GM12878 (cell line): ENCODE data around the gene FBXL17. TPM values are rescaled to one million over a fixed set of nuclear protein-coding genes. Genes with fewer than 3 reads are reported as not detected.

Experiments used
- ATAC-seq: fragments of 200-7000 bp; cut with Tn5 transposase; 3 replicates; pipeline ENCODE4 v1.9.1; 2020; ENCODE audit warnings: mild to moderate bottlenecking, moderate library complexity
- BruUV-seq: library from RNA; stranded (reverse); fragments of 400-500 nt; replicated peaks from 2 replicates; lab custom pipeline; 2021; lab: Mats Ljungman, UMichigan
- CTCF ChIA-PET: fragments of 300-600 bp; sonication (Branson Sonifier 250); formaldehyde crosslinking; extraction: SDS; loops from one replicate; lab custom pipeline; 2021; ENCODE audit warnings: inconsistent platforms; lab: Yijun Ruan, JAX
- POLR2A ChIA-PET: fragments of 350-600 bp; formaldehyde crosslinking; extraction: SDS; loops from one replicate; lab custom pipeline; 2021; ENCODE audit warnings: inconsistent platforms; lab: Charles Lee
- RAD21 ChIA-PET: fragments of 300-600 bp; sonication (Branson Sonifier 250); formaldehyde crosslinking; loops from one replicate; lab custom pipeline; 2023; ENCODE audit warnings: antibody characterized with exemption; ENCODE audit not compliant: unreplicated experiment; lab: Charles Lee
- SMC1A ChIA-PET: fragments of 300-600 bp; sonication (Branson Sonifier 250); formaldehyde crosslinking; loops from one replicate; lab custom pipeline; 2023; ENCODE audit not compliant: unreplicated experiment, uncharacterized antibody; lab: Charles Lee
- DNase-seq: peaks from one replicate; pipeline ENCODE4 v3.0.0-alpha.2; 2011; ENCODE audit warnings: low read depth, low spot score
- FAIRE-seq: peaks from 3 replicates; lab custom pipeline; 2011; peaks lifted over from hg19 to GRCh38; lab: Jason Lieb, UNC
- H2AFZ ChIP-seq: 2 replicates; pipeline ENCODE4 v1.6.0; 2011; ENCODE audit warnings: low read depth, low read length, control low read depth; ENCODE audit not compliant: control insufficient read depth
- H3K27ac ChIP-seq: 2 replicates; pipeline ENCODE4 v1.5.1; 2011; ENCODE audit warnings: control low read depth; ENCODE audit not compliant: control insufficient read depth, insufficient read depth
- H3K27me3 ChIP-seq, 2 experiments: replicated peaks in 1 of 2; 2 replicates each; pipeline versions ENCODE4 v1.6.0 to v1.6.1; 2011; ENCODE audit warnings: low read length in 1 of 2; ENCODE audit not compliant: control insufficient read depth in 2 of 2, insufficient read depth in 2 of 2
- H3K36me3 ChIP-seq, 2 experiments: 2 replicates each; pipeline ENCODE4 v1.5.1; 2011; ENCODE audit warnings: low read length in 1 of 2; ENCODE audit not compliant: control insufficient read depth in 2 of 2, insufficient read depth in 2 of 2
- H3K4me1 ChIP-seq: 2 replicates; pipeline ENCODE4 v1.6.1; 2011; ENCODE audit warnings: mild to moderate bottlenecking, low read length, moderate library complexity, mixed read lengths; ENCODE audit not compliant: control insufficient read depth, insufficient read depth
- H3K4me2 ChIP-seq: 2 replicates; pipeline ENCODE4 v1.6.0; 2011; ENCODE audit warnings: control low read depth; ENCODE audit not compliant: control insufficient read depth, insufficient read depth
- H3K4me3 ChIP-seq: fragments of 200-600 bp; sonication (generic); 2 replicates; pipeline ENCODE4 v1.5.1; 2016
- H3K79me2 ChIP-seq: 2 replicates; pipeline ENCODE4 v1.6.0; 2011; ENCODE audit warnings: low read length; ENCODE audit not compliant: control insufficient read depth, insufficient read depth
- H3K9ac ChIP-seq: 2 replicates; pipeline ENCODE4 v1.8.0; 2011; ENCODE audit warnings: low read length, control low read depth, mixed read lengths; ENCODE audit not compliant: control insufficient read depth, insufficient read depth
- H3K9me3 ChIP-seq: replicated peaks from 3 replicates; pipeline ENCODE4 v1.5.1; 2011; ENCODE audit warnings: mild to moderate bottlenecking, low read length; ENCODE audit not compliant: control insufficient read depth, insufficient read depth
- H4K20me1 ChIP-seq: 2 replicates; pipeline ENCODE4 v1.6.0; 2011; ENCODE audit not compliant: control insufficient read depth, insufficient read depth
- ESRRA ChIP-seq: IDR thresholded peaks from 2 replicates; pipeline ENCODE4 v1.6.1; 2012; ENCODE audit warnings: mild to moderate bottlenecking, low read length, improper control_type of control experiment
- PKNOX1 ChIP-seq: fragments of 450-650 bp; IDR thresholded peaks from 2 replicates; pipeline ENCODE4 v1.6.1; 2016; ENCODE audit warnings: mild to moderate bottlenecking
- RB1 ChIP-seq: fragments of 450-650 bp; formaldehyde crosslinking; IDR thresholded peaks from 2 replicates; pipeline ENCODE4 v1.6.1; 2017; ENCODE audit warnings: mild to moderate bottlenecking, borderline replicate concordance
- whole genome bisulfite sequencing: methylation state at CpG from one replicate; pipeline ENCODE4 v1.1.6; 2016; ENCODE audit warnings: low lambda C conversion rate; ENCODE audit not compliant: insufficient replicate concordance, insufficient coverage; ENCODE audit errors: missing lambda C conversion rate; 5-methylcytosine and 5-hydroxymethylcytosine counted together
- in situ Hi-C: fragments of 300-500 bp; cut with MboI; formaldehyde crosslinking; loops from 9 replicates; pipeline ENCODE4 v1.14.3; 2018; ENCODE audit warnings: mixed read lengths
- intact Hi-C: fragments of 100-400 bp; cut with micrococcal nuclease; formaldehyde crosslinking; loops from one replicate; pipeline ENCODE4 v1.14.2; 2022; ENCODE audit not compliant: unreplicated experiment
- polyA plus RNA-seq, 11 experiments: library from polyadenylated mRNA; depleted of rRNA in 4 of 11; unstranded in 6 of 11; stranded (reverse) in 5 of 11; fragments of >200 nt; fragmentation: Nextera tagmentation in 4 of 11; fragmentation: Illumina TruSeq in 1 of 11; extraction: Ambion mirVana in 4 of 11; extraction: Trizol in 1 of 11; gene quantifications; 1 replicate in 1 of 11; 2 replicates in 10 of 11; pipeline versions ENCODE4 v1.2.1 to v1.2.3, GENCODE V29; 2011 to 2016; ENCODE audit warnings: inconsistent platforms in 2 of 11, missing spikeins in 2 of 11, low read depth in 1 of 11
- total RNA-seq, 4 experiments: library from RNA; depleted of rRNA in 3 of 4; stranded (reverse); fragments of >200 nt in 3 of 4; fragmentation: Illumina TruSeq in 1 of 4; extraction: Trizol in 1 of 4; gene quantifications; 2 replicates each; pipeline versions ENCODE4 v1.2.1 to v1.2.3, GENCODE V29; 2013 to 2021

The FBXL17 gene
- total and polyA plus RNA-seq, 10 of the 15 experiments (the other 5 are each of a cell fraction or from before 2014, with no cell fraction given): 0.88 to 9.0 (median 4.4) TPM

- no peak overlapping the region for H3K4me2 ChIP-seq
- POLR2A ChIA-PET: interaction anchor here (0.7 kb wide), 2 partner anchors 890 to 1959 kb away, joined by 3 to 5 read pairs; no protein-coding TSS in a partner anchor
These were observed 238.3 kb downstream of the FBXL17 start for GRCh38 chr5:108143581-108143980.

GRCh38 chr5:108141676-108142075 lies 240.2 kb downstream of the FBXL17 start:
- ATAC-seq (peak; percentile 82), FAIRE-seq (no peak), DNase-seq (no peak)
- Histone ChIP-seq H4K20me1 (no peaks in the 10 kb centered on the region), H2AFZ (no peak overlapping the region), H3K36me3 (no peaks in the 10 kb centered on the region), H3K9ac (no peak overlapping the region), H3K27ac (no peak overlapping the region), H3K27me3 (no peaks in the 10 kb centered on the region), H3K9me3 (no peaks in the 10 kb centered on the region), H3K4me2 (no peak overlapping the region), H3K79me2 (no peaks in the 10 kb centered on the region), H3K4me1 (no peaks in the 10 kb centered on the region), H3K4me3 (no peak overlapping the region)
- ChIA-PET POLR2A (interaction anchor here (0.6 kb wide), 1 partner anchor 118 kb away, joined by 3 read pairs; no protein-coding TSS in a partner anchor), SMC1A (no interaction called here), CTCF (interaction anchor here (1.4 to 2.0 kb wide), 2 partner anchors 9 to 15 kb away, joined by 5 to 7 read pairs; no protein-coding TSS in a partner anchor), RAD21 (no interaction called here)
- 94% methylated on average over 2 of the region's 2 CpGs for WGBS
- in situ Hi-C loops: no loop called here
- intact Hi-C loops: no loop called here
- peak; percentile 78 for TF ChIP-seq PKNOX1
- TF ChIP-seq ESRRA: no peak
- BruUV-seq: no TSS peak

More at GRCh38 chr5:108143581-108143980, 238.3 kb downstream of the FBXL17 start:
- RAD21 ChIA-PET: interaction anchor here (1.0 kb wide), 1 partner anchor 117 kb away, joined by 3 read pairs; no protein-coding TSS in a partner anchor
- H3K27me3 ChIP-seq: no peaks in the 10 kb centered on the region
- TF ChIP-seq RB1: no peak
- TF ChIP-seq, all 136 proteins: peak for 0
- Histone ChIP-seq H3K4me3 (no peak overlapping the region), H3K36me3 (no peaks in the 10 kb centered on the region), H3K4me1 (no peaks in the 10 kb centered on the region), H3K9ac (no peak overlapping the region), H4K20me1 (no peaks in the 10 kb centered on the region), H3K27ac (no peak overlapping the region), H3K79me2 (no peaks in the 10 kb centered on the region), H2AFZ (no peak overlapping the region), H3K9me3 (no peaks in the 10 kb centered on the region)
- no TSS peak for BruUV-seq
- DNase-seq (no peak), FAIRE-seq (no peak), ATAC-seq (no peak)
- SMC1A ChIA-PET: interaction anchor here (0.7 to 0.8 kb wide), 2 partner anchors 84 to 821 kb away, joined by 3 to 6 read pairs; no protein-coding TSS in a partner anchor
- intact Hi-C loops (no loop called here), in situ Hi-C loops (no loop called here)
- CTCF ChIA-PET: interaction anchor here (0.5 to 2.0 kb wide), 3 partner anchors 10 to 32 kb away, joined by 4 to 7 read pairs (median 6); no protein-coding TSS in a partner anchor
